Hematopoietic multipotent progenitor cell treated with erythropoietin and hydrocortisone succinate and interleukin-3 and kit ligand, for 15 days (in vitro differentiated cells): ENCODE measurements around the gene MT3.
"Not testable (repeated sequence)": the region's sequence is repeated elsewhere in the genome, so short reads cannot be mapped to it uniquely, and the experiment has no call there.

ENCODE experiments used
- DNase-seq: peaks from one replicate; pipeline ENCODE4 v3.0.0-alpha.2; 2015; ENCODE audit warnings: low spot score

Gene MT3

GRCh38 chr16:56580391-56581048 lies 8.8 kb upstream of the MT3 start:
- DNase-seq: no peak

- not testable (repeated sequence) for DNase-seq
These were observed 6.4 kb upstream of the MT3 start for GRCh38 chr16:56582911-56583310.

- no peak for DNase-seq
These were observed 5.8 kb upstream of the MT3 start for GRCh38 chr16:56583351-56584168.

GRCh38 chr16:56584276-56584675 lies 5.1 kb upstream of the MT3 start:
- DNase-seq: no peak

- no peak for DNase-seq
These were observed 567 bp upstream of the MT3 start for GRCh38 chr16:56588781-56589140.

- DNase-seq: no peak
These were observed 2.2 kb downstream of the MT3 start for GRCh38 chr16:56591377-56592060.

GRCh38 chr16:56593573-56594291 lies 4.4 kb downstream of the MT3 start:
- DNase-seq: no peak

- no peak for DNase-seq
These were observed 4.9 kb downstream of the MT3 start for GRCh38 chr16:56594292-56594619.

GRCh38 chr16:56600398-56600999 lies 11.2 kb downstream of the MT3 start:
- DNase-seq: peak; percentile 46

GRCh38 chr16:56601325-56601724 lies 12.0 kb downstream of the MT3 start:
- DNase-seq: no peak

GRCh38 chr16:56603589-56603988 lies 14.3 kb downstream of the MT3 start:
- DNase-seq: peak; percentile 28

- no peak for DNase-seq
These were observed 15.6 kb downstream of the MT3 start for GRCh38 chr16:56604966-56605365.

- no peak for DNase-seq
These were observed 16.1 kb downstream of the MT3 start for GRCh38 chr16:56605475-56605874.

- DNase-seq: peak; percentile 25
These were observed 16.7 kb downstream of the MT3 start for GRCh38 chr16:56606071-56606475.

- DNase-seq: peak; percentile 14
These were observed 17.3 kb downstream of the MT3 start for GRCh38 chr16:56606476-56607108.

GRCh38 chr16:56607109-56607618 lies 17.8 kb downstream of the MT3 start:
- no peak for DNase-seq

GRCh38 chr16:56607675-56608042 lies 18.3 kb downstream of the MT3 start:
- no peak for DNase-seq

GRCh38 chr16:56608043-56608875 lies 18.9 kb downstream of the MT3 start, which contains the start of gene MT2A:
Gene MT2A (plus strand): TSS chr16:56608584. CDS start chr16:56608656, 72 bp downstream.
- DNase-seq: peak; percentile 94

GRCh38 chr16:56608876-56609462 lies 19.6 kb downstream of the MT3 start:
- DNase-seq: no peak

- DNase-seq: peak; percentile 92
These were observed 20.2 kb downstream of the MT3 start for GRCh38 chr16:56609463-56609921.
